H9 (cell line): Measurements from ENCODE around the gene RPS29. TPM values are rescaled to one million over a fixed set of nuclear protein-coding genes. Genes with fewer than 3 reads are reported as not detected.

Source experiments
- DNase-seq: peaks from one replicate; pipeline ENCODE4 v3.0.0-alpha.2; 2017
- H2AFZ ChIP-seq: one replicate; pipeline ENCODE4 v1.6.1; 2013; ENCODE audit warnings: mild to moderate bottlenecking, low read length, control low read depth, moderate library complexity
- H2AK5ac ChIP-seq: 2 replicates; pipeline ENCODE4 v1.6.1; 2013; ENCODE audit warnings: low read length, control low read depth, mixed read lengths; ENCODE audit not compliant: insufficient read length
- H2BK120ac ChIP-seq: one replicate; pipeline ENCODE4 v1.6.1; 2013; ENCODE audit warnings: low read depth, mild to moderate bottlenecking, low read length, control low read depth, inconsistent platforms; ENCODE audit not compliant: poor library complexity, severe bottlenecking
- H2BK12ac ChIP-seq: 2 replicates; pipeline ENCODE4 v1.6.1; 2013; ENCODE audit warnings: low read length, control low read depth, mixed read lengths, low read depth; ENCODE audit not compliant: insufficient read length
- H2BK15ac ChIP-seq: 2 replicates; pipeline ENCODE4 v1.6.1; 2013; ENCODE audit warnings: low read depth, low read length, control low read depth
- H2BK20ac ChIP-seq: one replicate; pipeline ENCODE4 v1.6.1; 2013; ENCODE audit warnings: low read depth, mild to moderate bottlenecking, low read length, control low read depth, inconsistent platforms; ENCODE audit not compliant: poor library complexity, severe bottlenecking
- H2BK5ac ChIP-seq: 2 replicates; pipeline ENCODE4 v1.6.1; 2013; ENCODE audit warnings: low read length, control low read depth, mixed read lengths; ENCODE audit not compliant: insufficient read length
- H3K14ac ChIP-seq: 2 replicates; pipeline ENCODE4 v1.6.1; 2013; ENCODE audit warnings: low read length, control low read depth; ENCODE audit not compliant: insufficient read depth
- H3K18ac ChIP-seq: 2 replicates; pipeline ENCODE4 v1.6.1; 2013; ENCODE audit warnings: low read depth, mild to moderate bottlenecking, mixed read lengths, low read length, control low read depth; ENCODE audit not compliant: insufficient read length
- H3K23ac ChIP-seq: 2 replicates; pipeline ENCODE4 v1.6.1; 2013; ENCODE audit warnings: low read length, control low read depth, mixed read lengths, low read depth; ENCODE audit not compliant: insufficient read length
- H3K23me2 ChIP-seq: 2 replicates; pipeline ENCODE4 v1.6.1; 2013; ENCODE audit warnings: low read depth, mild to moderate bottlenecking, mixed read lengths, low read length, control low read depth; ENCODE audit not compliant: insufficient read length, poor library complexity, severe bottlenecking
- H3K27ac ChIP-seq: 2 replicates; pipeline ENCODE4 v1.5.1; 2013; ENCODE audit warnings: low read length, control low read depth, mixed read lengths, low read depth; ENCODE audit not compliant: insufficient read length
- H3K27me3 ChIP-seq: 2 replicates; pipeline ENCODE4 v1.6.1; 2013; ENCODE audit warnings: low read length, control low read depth, inconsistent platforms; ENCODE audit not compliant: insufficient read depth
- H3K4ac ChIP-seq: 2 replicates; pipeline ENCODE4 v1.6.1; 2013; ENCODE audit warnings: low read depth, mild to moderate bottlenecking, control low read depth, inconsistent platforms, low read length, moderate library complexity
- H3K4me1 ChIP-seq: 2 replicates; pipeline ENCODE4 v1.6.1; 2013; ENCODE audit warnings: low read length, control low read depth, inconsistent platforms; ENCODE audit not compliant: insufficient read depth
- H3K4me2 ChIP-seq: 2 replicates; pipeline ENCODE4 v1.6.1; 2013; ENCODE audit warnings: low read length, control low read depth, mixed read lengths; ENCODE audit not compliant: insufficient read length, insufficient read depth
- H3K56ac ChIP-seq: 2 replicates; pipeline ENCODE4 v1.6.1; 2013; ENCODE audit warnings: low read depth, mild to moderate bottlenecking, mixed read lengths, low read length, control low read depth; ENCODE audit not compliant: insufficient read length
- H3K79me1 ChIP-seq: 2 replicates; pipeline ENCODE4 v1.6.1; 2013; ENCODE audit warnings: low read depth, mild to moderate bottlenecking, moderate library complexity, low read length, control low read depth, inconsistent platforms; ENCODE audit not compliant: insufficient read depth, poor library complexity, severe bottlenecking
- H3K79me2 ChIP-seq: 2 replicates; pipeline ENCODE4 v1.6.1; 2013; ENCODE audit warnings: low read length, control low read depth, inconsistent platforms; ENCODE audit not compliant: insufficient read depth
- H3K9ac ChIP-seq: 2 replicates; pipeline ENCODE4 v1.6.1; 2013; ENCODE audit warnings: low read length, control low read depth, mixed read lengths; ENCODE audit not compliant: insufficient read length; ENCODE audit errors: extremely low read depth
- H3K9me3 ChIP-seq: one replicate; pipeline ENCODE4 v1.6.1; 2013; ENCODE audit warnings: low read depth, low read length, inconsistent platforms; ENCODE audit not compliant: control insufficient read depth
- H3T11ph ChIP-seq: one replicate; pipeline ENCODE4 v1.6.1; 2013; ENCODE audit warnings: mild to moderate bottlenecking, low read length, control low read depth, inconsistent platforms
- H4K20me1 ChIP-seq: one replicate; pipeline ENCODE4 v1.6.1; 2013; ENCODE audit not compliant: control insufficient read depth, insufficient read length, insufficient read depth
- H4K5ac ChIP-seq: 2 replicates; pipeline ENCODE4 v1.6.1; 2013; ENCODE audit warnings: low read depth, mild to moderate bottlenecking, mixed read lengths, low read length, control low read depth; ENCODE audit not compliant: insufficient read length
- H4K8ac ChIP-seq: replicated peaks from 2 replicates; pipeline ENCODE4 v1.6.1; 2013; ENCODE audit warnings: low read length, control low read depth, mixed read lengths, low read depth; ENCODE audit not compliant: insufficient read length
- H4K91ac ChIP-seq: 2 replicates; pipeline ENCODE4 v1.6.1; 2013; ENCODE audit warnings: low read depth, mild to moderate bottlenecking, moderate library complexity, mixed read lengths, low read length, control low read depth; ENCODE audit not compliant: insufficient read length
- H3K27ac Mint-ChIP-seq, 3 experiments: 2 replicates in 2 of 3; 3 replicates in 1 of 3; pipeline ENCODE4 v1.8.0; 2020 to 2021; ENCODE audit warnings: mixed read lengths in 3 of 3, mild to moderate bottlenecking in 1 of 3, moderate library complexity in 1 of 3
- H3K27me3 Mint-ChIP-seq: 2 replicates; pipeline ENCODE4 v1.8.0; 2021; ENCODE audit warnings: low read depth, mild to moderate bottlenecking, moderate library complexity, mixed read lengths
- H3K36me3 Mint-ChIP-seq, 3 experiments: 2 replicates in 2 of 3; 3 replicates in 1 of 3; pipeline ENCODE4 v1.8.0; 2020 to 2021; ENCODE audit warnings: low read depth in 3 of 3, mixed read lengths in 3 of 3; ENCODE audit not compliant: insufficient read depth in 1 of 3
- H3K4me1 Mint-ChIP-seq, 2 experiments: 2 replicates each; pipeline ENCODE4 v1.8.0; 2020; ENCODE audit warnings: mixed read lengths in 2 of 2
- H3K4me3 Mint-ChIP-seq, 2 experiments: 2 replicates in 1 of 2; 3 replicates in 1 of 2; pipeline ENCODE4 v1.8.0; 2020 to 2021; ENCODE audit warnings: mild to moderate bottlenecking in 2 of 2, mixed read lengths in 2 of 2, moderate library complexity in 1 of 2
- H3K9me3 Mint-ChIP-seq, 2 experiments: 2 replicates in 1 of 2; 3 replicates in 1 of 2; pipeline ENCODE4 v1.8.0; 2020; ENCODE audit warnings: mild to moderate bottlenecking in 2 of 2, mixed read lengths in 2 of 2, moderate library complexity in 1 of 2
- WGBS: extraction: QIAGEN DNeasy Blood & Tissue Kit; methylation state at CpG from one replicate; pipeline ENCODE4 v1.1.7; 2013; ENCODE audit warnings: missing lambda C conversion rate, low lambda C conversion rate, mixed read lengths; ENCODE audit not compliant: insufficient read length; ENCODE audit errors: extremely low coverage; 5-methylcytosine and 5-hydroxymethylcytosine counted together
- total RNA-seq: library from RNA; stranded (reverse); gene quantifications from 2 replicates; pipeline ENCODE4 v1.2.1, GENCODE V29; 2021
- TF ChIP-seq, protein P1 (sequence below): fragments of 200-600 bp; sonication (generic); conservative IDR thresholded peaks from 3 replicates; pipeline ENCODE4 v1.8.0; 2021; ENCODE audit warnings: antibody characterized with exemption, mild to moderate bottlenecking

RPS29 gene
- total RNA-seq, 1 experiment from 2014 or later = 1,963 TPM

DNA sequence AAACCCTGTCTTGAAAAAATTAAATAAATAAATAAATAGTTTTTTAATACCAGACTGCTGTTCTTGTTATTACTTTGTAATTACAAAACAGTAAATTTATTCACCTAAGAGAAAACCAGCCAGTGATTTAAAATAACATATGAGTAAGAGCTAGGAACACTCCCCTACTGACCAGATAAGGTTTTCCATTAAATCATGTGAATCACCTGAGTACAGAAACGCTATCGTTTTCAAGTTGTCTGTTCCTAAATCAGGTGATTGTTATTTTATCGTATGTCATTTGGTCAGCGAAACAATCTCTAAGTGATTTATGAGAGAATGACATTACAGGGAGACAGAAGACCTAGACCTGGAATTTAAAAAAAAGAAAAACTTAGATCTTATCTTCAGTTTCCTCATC lies 47.3 kb downstream of the RPS29 start:
- Mint-ChIP-seq H3K9me3 (peaks cover 19 to 29% of the 10 kb centered on the region in 2 experiments), H3K4me1 (no peaks in the 10 kb centered on the region), H3K27me3 (peaks cover 1% of the 10 kb centered on the region), H3K36me3 (peaks cover 17 to 33% (median 23%) of the 10 kb centered on the region in 3 experiments), H3K27ac (no peak overlapping the region), H3K4me3 (no peak overlapping the region)
- Histone ChIP-seq H3K4me1 (no peaks in the 10 kb centered on the region), H3K14ac (no peak overlapping the region), H3K27me3 (no peaks in the 10 kb centered on the region), H3K79me2 (no peaks in the 10 kb centered on the region), H4K91ac (no peak overlapping the region), H3K79me1 (no peaks in the 10 kb centered on the region), H3K27ac (no peak overlapping the region), H2BK15ac (no peak overlapping the region), H2BK12ac (no peak overlapping the region), H2AK5ac (no peak overlapping the region), H3K56ac (no peak overlapping the region), H4K20me1 (no peaks in the 10 kb centered on the region), H3K18ac (no peak overlapping the region), H2BK20ac (no peak overlapping the region), H4K5ac (no peak overlapping the region), H2BK120ac (no peak overlapping the region), H3K4ac (no peak overlapping the region), H2BK5ac (no peak overlapping the region), H3T11ph (no peak overlapping the region), H3K4me2 (no peak overlapping the region), H3K9me3 (peaks cover 15% of the 10 kb centered on the region), H3K23ac (no peak overlapping the region), H4K8ac (no peak overlapping the region), H3K9ac (no peak overlapping the region), H3K23me2 (no peaks in the 10 kb centered on the region), H2AFZ (no peak overlapping the region)
- WGBS = no CpG with 5 or more reads among the region's 4 CpGs
- DNase-seq = no peak
- TF ChIP-seq, protein P1, sequence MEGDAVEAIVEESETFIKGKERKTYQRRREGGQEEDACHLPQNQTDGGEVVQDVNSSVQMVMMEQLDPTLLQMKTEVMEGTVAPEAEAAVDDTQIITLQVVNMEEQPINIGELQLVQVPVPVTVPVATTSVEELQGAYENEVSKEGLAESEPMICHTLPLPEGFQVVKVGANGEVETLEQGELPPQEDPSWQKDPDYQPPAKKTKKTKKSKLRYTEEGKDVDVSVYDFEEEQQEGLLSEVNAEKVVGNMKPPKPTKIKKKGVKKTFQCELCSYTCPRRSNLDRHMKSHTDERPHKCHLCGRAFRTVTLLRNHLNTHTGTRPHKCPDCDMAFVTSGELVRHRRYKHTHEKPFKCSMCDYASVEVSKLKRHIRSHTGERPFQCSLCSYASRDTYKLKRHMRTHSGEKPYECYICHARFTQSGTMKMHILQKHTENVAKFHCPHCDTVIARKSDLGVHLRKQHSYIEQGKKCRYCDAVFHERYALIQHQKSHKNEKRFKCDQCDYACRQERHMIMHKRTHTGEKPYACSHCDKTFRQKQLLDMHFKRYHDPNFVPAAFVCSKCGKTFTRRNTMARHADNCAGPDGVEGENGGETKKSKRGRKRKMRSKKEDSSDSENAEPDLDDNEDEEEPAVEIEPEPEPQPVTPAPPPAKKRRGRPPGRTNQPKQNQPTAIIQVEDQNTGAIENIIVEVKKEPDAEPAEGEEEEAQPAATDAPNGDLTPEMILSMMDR = no peak

Other genes with a start within 250 kb of the RPS29 start
- 38.6 and 43.2 TPM in 2 replicates for gene LRR1, start 12.6 kb upstream of the RPS29 start, total RNA-seq
- gene RPL36AL, start 34.2 kb upstream of the RPS29 start, total RNA-seq = 205 and 207 TPM in 2 replicates
- gene MGAT2, start 34.4 kb upstream of the RPS29 start, total RNA-seq = 24.5 and 27.9 TPM in 2 replicates
- 26.1 and 26.3 TPM in 2 replicates for gene DNAAF2, start 48.9 kb upstream of the RPS29 start, total RNA-seq
- gene POLE2, start 101.8 kb upstream of the RPS29 start, total RNA-seq = 24.1 and 25.7 TPM in 2 replicates
- gene KLHDC1, start 106.7 kb upstream of the RPS29 start, total RNA-seq = not detected in 2 replicates
- gene KLHDC2, start 181.8 kb upstream of the RPS29 start, total RNA-seq = 41.3 and 41.6 TPM in 2 replicates